BE2C (cell line): ENCODE measurements around the gene GDPD2.
A peak's percentile ranks its signal among the peaks of the same experiment; 100 is the strongest.

ENCODE experiments used
- DNase-seq: peaks from one replicate; pipeline ENCODE4 v3.0.0-alpha.2; 2020
- H3K27me3 ChIP-seq: fragments of 250-450 bp; sonication (Bioruptor Pico); 2 replicates; pipeline ENCODE4 v1.5.1; 2020; ENCODE audit warnings: mild to moderate bottlenecking
- H3K36me3 ChIP-seq: fragments of 250-450 bp; sonication (Bioruptor Pico); 2 replicates; pipeline ENCODE4 v1.5.1; 2020; ENCODE audit warnings: mild to moderate bottlenecking
- H3K4me1 ChIP-seq: fragments of 250-450 bp; sonication (Bioruptor Pico); 2 replicates; pipeline ENCODE4 v1.5.1; 2020
- H3K4me3 ChIP-seq: 2 replicates; pipeline ENCODE4 v1.5.1; 2011; ENCODE audit warnings: low read depth, low read length
- H3K9me3 ChIP-seq: fragments of 250-450 bp; sonication (Bioruptor Pico); 2 replicates; pipeline ENCODE4 v1.5.1; 2020
- TF ChIP-seq, protein P1 (sequence below): IDR thresholded peaks from 2 replicates; pipeline ENCODE4 v1.5.1; 2012; ENCODE audit warnings: mild to moderate bottlenecking, low read depth, low read length

GDPD2 gene

DNA sequence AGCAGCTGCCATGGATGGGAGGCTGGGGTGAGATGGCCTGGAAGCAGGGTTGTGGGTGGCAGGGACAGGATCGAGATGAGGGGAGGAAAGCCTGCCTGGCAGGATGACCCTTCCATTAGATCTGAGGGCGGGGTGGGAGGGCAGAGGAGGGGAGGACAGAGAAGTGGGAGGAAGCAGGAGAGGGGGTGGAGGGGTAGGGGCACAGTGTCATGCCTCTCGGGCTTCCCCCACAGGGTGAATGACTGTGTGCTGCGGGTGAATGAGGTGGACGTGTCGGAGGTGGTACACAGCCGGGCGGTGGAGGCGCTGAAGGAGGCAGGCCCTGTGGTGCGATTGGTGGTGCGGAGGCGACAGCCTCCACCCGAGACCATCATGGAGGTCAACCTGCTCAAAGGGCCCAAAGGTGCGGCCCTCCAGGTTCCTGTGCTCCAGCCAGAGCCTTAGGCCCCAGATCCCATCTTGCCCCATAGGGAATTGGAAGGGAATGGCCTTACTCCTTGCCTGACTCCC, 26.4 kb downstream of the GDPD2 start:
- no peak for DNase-seq
- no peaks in the 10 kb centered on the region for H3K4me1 ChIP-seq
- H3K36me3 ChIP-seq, result no peaks in the 10 kb centered on the region
- H3K27me3 ChIP-seq, result peaks cover 10% of the 10 kb centered on the region
- no peak overlapping the region for H3K4me3 ChIP-seq
- TF ChIP-seq, protein P1, sequence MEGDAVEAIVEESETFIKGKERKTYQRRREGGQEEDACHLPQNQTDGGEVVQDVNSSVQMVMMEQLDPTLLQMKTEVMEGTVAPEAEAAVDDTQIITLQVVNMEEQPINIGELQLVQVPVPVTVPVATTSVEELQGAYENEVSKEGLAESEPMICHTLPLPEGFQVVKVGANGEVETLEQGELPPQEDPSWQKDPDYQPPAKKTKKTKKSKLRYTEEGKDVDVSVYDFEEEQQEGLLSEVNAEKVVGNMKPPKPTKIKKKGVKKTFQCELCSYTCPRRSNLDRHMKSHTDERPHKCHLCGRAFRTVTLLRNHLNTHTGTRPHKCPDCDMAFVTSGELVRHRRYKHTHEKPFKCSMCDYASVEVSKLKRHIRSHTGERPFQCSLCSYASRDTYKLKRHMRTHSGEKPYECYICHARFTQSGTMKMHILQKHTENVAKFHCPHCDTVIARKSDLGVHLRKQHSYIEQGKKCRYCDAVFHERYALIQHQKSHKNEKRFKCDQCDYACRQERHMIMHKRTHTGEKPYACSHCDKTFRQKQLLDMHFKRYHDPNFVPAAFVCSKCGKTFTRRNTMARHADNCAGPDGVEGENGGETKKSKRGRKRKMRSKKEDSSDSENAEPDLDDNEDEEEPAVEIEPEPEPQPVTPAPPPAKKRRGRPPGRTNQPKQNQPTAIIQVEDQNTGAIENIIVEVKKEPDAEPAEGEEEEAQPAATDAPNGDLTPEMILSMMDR, result no peak
- no peaks in the 10 kb centered on the region for H3K9me3 ChIP-seq

DNA sequence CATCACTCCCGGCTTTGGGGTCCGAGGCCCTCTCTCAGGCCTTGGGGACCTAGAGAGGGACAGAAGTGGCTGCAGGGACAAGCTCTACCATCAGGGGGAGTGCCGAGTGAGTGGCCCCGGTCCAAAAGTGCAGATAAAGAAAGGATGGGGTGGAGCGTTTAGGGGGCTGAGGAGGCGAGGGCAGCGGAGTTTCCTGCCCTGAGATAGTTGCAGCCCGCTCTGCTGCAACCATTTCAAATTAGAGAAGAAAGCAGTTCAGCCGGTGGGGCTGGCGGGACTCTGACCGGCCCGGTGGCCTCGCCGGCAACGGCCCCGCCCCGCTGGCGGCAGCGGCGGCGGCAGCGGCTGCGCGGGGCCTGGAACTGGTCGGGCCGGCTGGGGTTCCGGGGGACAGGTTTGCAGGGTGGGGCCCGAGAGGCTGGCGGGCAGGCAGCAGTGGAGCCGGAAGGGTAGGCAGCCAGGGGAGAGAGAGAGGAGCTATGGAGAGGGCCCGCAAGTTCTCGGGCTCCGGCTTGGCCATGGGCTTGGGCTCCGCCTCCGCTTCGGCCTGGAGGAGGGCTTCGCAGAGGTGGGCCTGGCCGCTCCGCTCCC, 29.1 kb downstream of the GDPD2 start:
- Histone ChIP-seq H3K36me3 (no peaks in the 10 kb centered on the region), H3K27me3 (no peaks in the 10 kb centered on the region), H3K9me3 (no peaks in the 10 kb centered on the region), H3K4me3 (no peak overlapping the region), H3K4me1 (no peaks in the 10 kb centered on the region)
- TF ChIP-seq, protein P1, result peak; percentile 31
- no peak for DNase-seq

DNA sequence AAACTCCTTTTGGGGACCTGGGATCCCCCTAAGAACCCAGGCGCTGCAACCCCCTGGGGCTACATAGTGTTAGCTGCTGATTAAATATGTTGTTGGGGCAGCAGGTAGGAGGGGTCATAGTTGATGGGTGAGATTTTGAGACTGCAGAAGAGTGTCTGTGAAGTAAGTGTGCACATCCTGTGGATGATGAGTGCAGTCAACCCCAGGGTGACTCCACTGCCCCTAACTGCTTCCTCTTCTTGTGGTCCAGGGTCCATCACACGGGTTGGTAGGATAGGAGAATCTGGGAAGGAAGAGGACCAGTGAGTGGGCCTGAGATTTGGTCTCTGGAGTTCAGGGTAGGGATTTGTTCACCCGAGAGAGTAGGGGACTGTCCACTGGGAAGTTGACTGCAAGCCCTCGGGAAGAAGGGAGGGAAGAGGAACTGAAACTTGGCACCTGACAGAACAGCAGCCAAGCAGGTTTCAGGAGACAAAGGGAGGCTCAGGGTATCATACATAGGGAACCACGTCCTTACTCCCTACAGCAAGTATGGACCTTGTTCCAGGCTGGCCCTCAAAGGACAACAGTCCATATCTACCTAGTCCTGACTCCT, 30.0 kb downstream of the GDPD2 start:
- DNase-seq, result no peak
- Histone ChIP-seq H3K4me3 (no peak overlapping the region), H3K9me3 (no peaks in the 10 kb centered on the region), H3K36me3 (no peaks in the 10 kb centered on the region), H3K4me1 (no peaks in the 10 kb centered on the region), H3K27me3 (no peaks in the 10 kb centered on the region)
- TF ChIP-seq, protein P1, result no peak

DNA sequence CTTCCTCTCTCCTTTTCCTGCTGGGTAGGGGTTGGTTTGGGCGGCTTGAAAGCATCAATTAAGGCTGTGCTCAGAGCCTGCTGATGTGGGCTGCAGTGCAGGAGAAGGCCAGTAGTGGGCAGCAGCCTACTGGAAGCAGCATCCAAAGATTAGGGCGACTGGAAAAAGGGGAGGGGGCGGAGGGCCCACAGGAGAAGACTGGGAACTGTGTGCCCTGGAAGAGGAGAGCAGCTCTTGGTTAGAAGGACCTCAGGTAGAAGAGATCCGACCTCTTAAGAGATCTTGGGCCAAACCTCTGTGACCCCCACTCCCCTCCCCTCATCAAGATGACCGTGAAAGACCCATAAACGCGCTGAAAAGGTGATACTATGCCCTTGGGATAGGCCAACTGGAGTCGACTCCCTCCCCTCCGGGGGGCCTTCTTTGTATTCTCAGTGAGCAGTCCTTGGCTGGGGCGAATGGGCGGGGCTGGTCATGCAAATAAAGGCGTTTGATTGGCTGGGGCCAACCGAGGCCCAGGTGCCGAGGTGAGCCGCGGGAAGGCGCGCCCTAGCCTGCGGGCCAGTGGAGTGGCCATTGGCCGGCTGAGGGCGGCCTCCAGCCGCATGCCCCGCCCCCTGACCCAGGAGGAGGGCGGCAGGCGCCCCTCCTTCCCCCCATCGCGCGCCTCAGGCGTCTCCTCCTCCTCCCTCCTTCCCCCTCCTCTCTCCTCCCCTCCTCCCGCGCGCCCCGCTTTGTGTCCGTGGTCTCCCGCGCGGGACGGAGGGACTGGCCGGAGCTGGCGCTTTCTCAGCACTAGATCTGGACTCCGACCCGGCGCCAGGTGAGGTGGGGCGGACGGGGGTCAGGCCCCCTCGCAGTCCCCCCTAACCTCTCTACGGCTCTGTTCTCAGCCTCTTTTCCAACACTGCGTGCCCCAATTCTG, 31.6 kb downstream of the GDPD2 start:
- TF ChIP-seq, protein P1, result peak; percentile 73
- Histone ChIP-seq H3K4me3 (no peak overlapping the region), H3K27me3 (no peaks in the 10 kb centered on the region), H3K9me3 (no peaks in the 10 kb centered on the region), H3K36me3 (no peaks in the 10 kb centered on the region), H3K4me1 (no peaks in the 10 kb centered on the region)
- DNase-seq, result peak; percentile 34

DNA sequence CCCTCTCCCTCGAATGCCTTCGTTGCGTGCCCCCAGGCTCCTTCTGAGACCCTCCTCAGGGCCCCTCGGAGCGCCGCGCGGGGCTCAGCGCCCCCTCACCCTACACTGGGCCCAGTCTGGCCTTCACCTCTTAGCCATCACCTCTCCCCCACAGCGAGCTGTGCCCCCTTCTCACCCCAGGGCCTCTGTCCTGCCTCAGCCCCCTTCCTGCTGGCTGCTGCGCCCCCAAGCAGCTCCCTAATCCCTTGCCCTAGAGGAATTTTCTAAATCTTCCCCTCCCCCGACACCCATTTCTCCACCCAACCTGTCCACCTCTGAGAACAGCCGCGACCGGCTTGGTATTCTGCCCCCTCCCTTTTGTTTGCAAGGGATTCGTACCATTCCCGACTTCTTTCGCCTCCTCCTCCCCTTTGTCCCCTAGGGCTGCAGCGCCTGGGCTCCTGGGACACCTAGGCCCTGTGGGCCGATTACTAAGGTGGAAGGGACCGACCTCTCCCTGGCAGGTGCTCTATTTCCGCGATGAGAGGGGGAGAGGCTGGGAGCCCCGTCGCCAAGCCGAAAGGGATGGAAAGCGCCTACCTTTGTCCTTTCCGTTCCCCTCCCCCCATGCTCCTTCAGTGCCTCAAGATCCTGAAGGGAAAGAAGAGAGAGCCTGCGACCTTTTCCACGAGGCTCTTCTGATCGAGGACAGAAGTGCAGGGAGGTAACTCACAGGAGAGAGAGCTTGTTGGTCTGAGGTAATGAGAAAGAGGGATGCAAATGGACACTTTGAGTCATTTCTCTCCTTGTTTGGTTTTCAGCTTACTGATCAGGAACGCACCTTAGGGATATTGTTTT, 32.5 kb downstream of the GDPD2 start:
- no peak for DNase-seq
- Histone ChIP-seq H3K4me3 (no peak overlapping the region), H3K27me3 (no peaks in the 10 kb centered on the region), H3K9me3 (no peaks in the 10 kb centered on the region), H3K4me1 (no peaks in the 10 kb centered on the region), H3K36me3 (no peaks in the 10 kb centered on the region)
- TF ChIP-seq, protein P1, result no peak
